ENCODE measurements around the gene ERAP2. TPM values are rescaled to one million over a fixed set of nuclear protein-coding genes. Genes with fewer than 3 reads are reported as not detected.

Gene ERAP2
- total and polyA plus RNA-seq, 10 of the 15 experiments (the other 5 are each of a cell fraction or from before 2014, with no cell fraction given): 4.0 to 28.7 (median 11.7) TPM

GRCh38 chr5:96957254-96958049, 81.2 kb downstream of the ERAP2 start (continued):
- TF ChIP-seq ZNF592 (IDR thresholded peaks at IDR 0.05) (no peak), IKZF2 (IDR thresholded peaks at IDR 0.05) (peak; percentile 65 to 73; a peak in 2 of 4 replicates), SUPT20H (IDR thresholded peaks at IDR 0.05; ENCODE audit: borderline replicate concordance, control insufficient read depth, low read depth, low read length) (no peak), RELB (IDR thresholded peaks at IDR 0.05; ENCODE audit: low read depth) (peak; percentile 35; the same call in 1 of the 2 replicates), SIN3A (IDR thresholded peaks at IDR 0.05; ENCODE audit: low read depth, low read length) (no peak), IKZF1 (conservative IDR thresholded peaks at IDR 0.05) (peak; percentile 66), POLR2AphosphoS5 (IDR thresholded peaks at IDR 0.05; ENCODE audit: low read length) (no peak), MTA3 (IDR thresholded peaks at IDR 0.05; ENCODE audit: borderline replicate concordance, low read length) (0 out of 2 replicates have a peak, but pooled peaks have one; percentile 19), DPF2 (IDR thresholded peaks at IDR 0.05) (peak; percentile 85), ZNF207 (IDR thresholded peaks at IDR 0.05; ENCODE audit: borderline replicate concordance) (no peak), E2F8 (IDR thresholded peaks at IDR 0.05; ENCODE audit: low read depth, partially characterized antibody) (no peak), BCL11A (IDR thresholded peaks at IDR 0.05; ENCODE audit: low read depth, low read length) (peak; percentile 54; the same call in 1 of the 2 replicates), BHLHE40 (IDR thresholded peaks at IDR 0.05; ENCODE audit: borderline replicate concordance in 1 of 2, low read depth in 2 of 2, low read length in 1 of 2) (peak in 1 of 2 experiments; percentile 41; a peak in 1 of 4 replicates), FOS (IDR thresholded peaks at IDR 0.05; ENCODE audit: borderline replicate concordance, extremely low read depth, insufficient read length) (no peak), ETV6 (conservative IDR thresholded peaks at IDR 0.05 in 1 of 2, IDR thresholded peaks at IDR 0.05 in 1 of 2; ENCODE audit: borderline replicate concordance in 1 of 2, low read depth in 1 of 2) (peak in 1 of 2 experiments; percentile 48; a peak in 1 of 4 replicates)
- TF ChIP-seq, protein P1, sequence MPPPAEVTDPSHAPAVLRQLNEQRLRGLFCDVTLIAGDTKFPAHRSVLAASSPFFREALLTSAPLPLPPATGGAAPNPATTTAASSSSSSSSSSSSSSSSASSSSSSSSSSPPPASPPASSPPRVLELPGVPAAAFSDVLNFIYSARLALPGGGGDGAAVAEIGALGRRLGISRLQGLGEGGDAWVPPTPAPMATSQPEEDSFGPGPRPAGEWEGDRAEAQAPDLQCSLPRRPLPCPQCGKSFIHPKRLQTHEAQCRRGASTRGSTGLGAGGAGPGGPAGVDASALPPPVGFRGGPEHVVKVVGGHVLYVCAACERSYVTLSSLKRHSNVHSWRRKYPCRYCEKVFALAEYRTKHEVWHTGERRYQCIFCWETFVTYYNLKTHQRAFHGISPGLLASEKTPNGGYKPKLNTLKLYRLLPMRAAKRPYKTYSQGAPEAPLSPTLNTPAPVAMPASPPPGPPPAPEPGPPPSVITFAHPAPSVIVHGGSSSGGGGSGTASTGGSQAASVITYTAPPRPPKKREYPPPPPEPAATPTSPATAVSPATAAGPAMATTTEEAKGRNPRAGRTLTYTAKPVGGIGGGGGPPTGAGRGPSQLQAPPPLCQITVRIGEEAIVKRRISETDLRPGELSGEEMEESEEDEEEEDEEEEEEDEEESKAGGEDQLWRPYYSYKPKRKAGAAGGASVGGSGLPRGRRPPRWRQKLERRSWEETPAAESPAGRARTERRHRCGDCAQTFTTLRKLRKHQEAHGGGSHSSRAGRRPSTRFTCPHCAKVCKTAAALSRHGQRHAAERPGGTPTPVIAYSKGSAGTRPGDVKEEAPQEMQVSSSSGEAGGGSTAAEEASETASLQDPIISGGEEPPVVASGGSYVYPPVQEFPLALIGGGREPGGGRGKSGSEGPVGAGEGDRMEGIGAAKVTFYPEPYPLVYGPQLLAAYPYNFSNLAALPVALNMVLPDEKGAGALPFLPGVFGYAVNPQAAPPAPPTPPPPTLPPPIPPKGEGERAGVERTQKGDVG (CRISPR knock-in tag; IDR thresholded peaks at IDR 0.05): no peak

Data from GM12878 (cell line).